Prostate gland (tissue), 2 donors: ENCODE results near the gene NBEA. TPM values are rescaled to one million over a fixed set of nuclear protein-coding genes. Genes with fewer than 3 reads are reported as not detected.

Source experiments
- DNase-seq: peaks from one replicate; pipeline ENCODE4 v3.0.0-alpha.2; 2019; ENCODE audit warnings: low spot score
- H3K27ac ChIP-seq, 2 donors: fragments of 200-600 bp; sonication (generic); 2 replicates each; pipeline ENCODE4 v1.5.1; 2017 to 2019
- H3K27me3 ChIP-seq: fragments of 200-600 bp; sonication (generic); replicated peaks from 2 replicates; pipeline ENCODE4 v1.5.1; 2019; ENCODE audit not compliant: insufficient read depth
- H3K36me3 ChIP-seq, 2 donors: fragments of 200-600 bp; sonication (generic); 1 replicate in 1 of 2; 2 replicates in 1 of 2; pipeline versions ENCODE4 v1.5.1 to v1.8.1; 2017 to 2019
- H3K4me1 ChIP-seq: fragments of 200-600 bp; sonication (generic); replicated peaks from 2 replicates; pipeline ENCODE4 v1.5.1; 2019
- H3K4me3 ChIP-seq, 2 donors: fragments of 200-600 bp; sonication (generic); 2 replicates each; pipeline ENCODE4 v1.5.1; 2017 to 2019
- H3K9me3 ChIP-seq: fragments of 200-600 bp; sonication (generic); 2 replicates; pipeline ENCODE4 v1.5.1; 2017
- POLR2A ChIP-seq: fragments of 450-650 bp; IDR thresholded peaks from one replicate; pipeline ENCODE4 v1.6.1; 2016; ENCODE audit warnings: antibody characterized with exemption, mild to moderate bottlenecking
- POLR2AphosphoS5 ChIP-seq: sonication (generic); formaldehyde crosslinking; IDR thresholded peaks from one replicate; pipeline ENCODE4 v1.6.1; 2017; ENCODE audit warnings: antibody characterized with exemption
- WGBS: methylation state at CpG from one replicate; pipeline ENCODE4 v1.1.5; 2018; 5-methylcytosine and 5-hydroxymethylcytosine counted together
- intact Hi-C: fragments of 100-400 bp; cut with DNase I; formaldehyde crosslinking; loops from one replicate; pipeline ENCODE4 v1.14.2; 2022
- total RNA-seq, 2 donors: library from RNA; depleted of rRNA; stranded (reverse); fragments of >200 nt; gene quantifications; one replicate each; pipeline ENCODE4 v1.1.0, GENCODE V29; 2016
- TF ChIP-seq, protein P1 (sequence below), 4 experiments: fragments of 200-600 bp in 2 of 4; fragments of 450-650 bp in 2 of 4; sonication (generic) in 2 of 4; IDR thresholded peaks; 1 replicate in 3 of 4; 2 replicates in 1 of 4; pipeline ENCODE4 v1.5.1; 2016 to 2019; ENCODE audit warnings: antibody characterized with exemption in 4 of 4, mild to moderate bottlenecking in 2 of 4, moderate library complexity in 2 of 4

Gene NBEA
- total RNA-seq, 2 donors from 2014 or later, result 13.6 to 16.9 TPM

DNA sequence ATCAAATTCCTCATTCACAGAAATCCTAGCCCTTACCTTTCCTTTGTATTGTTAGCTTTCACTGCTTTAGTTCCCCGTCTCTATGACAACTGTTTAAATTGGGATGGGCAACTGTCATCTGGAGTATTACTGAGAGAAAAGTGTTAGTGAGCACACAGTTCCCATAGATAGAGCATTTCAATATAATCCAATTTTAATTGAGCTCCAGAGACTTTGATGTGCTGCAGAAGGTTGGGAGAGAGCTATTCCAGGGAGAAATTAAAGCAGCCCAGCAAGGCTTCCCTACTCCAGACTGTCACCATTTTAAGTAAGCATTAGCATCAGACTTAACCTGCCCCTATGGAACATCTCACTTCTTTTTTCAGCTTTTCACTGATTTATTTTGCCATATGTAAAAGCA, 589.5 kb downstream of the NBEA start:
- H3K4me1 ChIP-seq, result no peaks in the 10 kb centered on the region
- no peaks in the 10 kb centered on the region for H3K9me3 ChIP-seq
- no peak overlapping the region for H3K27ac ChIP-seq
- no peaks in the 10 kb centered on the region for H3K36me3 ChIP-seq
- no peak for DNase-seq
- intact Hi-C loops, result no loop called here
- H3K27me3 ChIP-seq, result no peaks in the 10 kb centered on the region
- TF ChIP-seq POLR2AphosphoS5 (no peak), POLR2A (no peak)
- TF ChIP-seq, protein P1, sequence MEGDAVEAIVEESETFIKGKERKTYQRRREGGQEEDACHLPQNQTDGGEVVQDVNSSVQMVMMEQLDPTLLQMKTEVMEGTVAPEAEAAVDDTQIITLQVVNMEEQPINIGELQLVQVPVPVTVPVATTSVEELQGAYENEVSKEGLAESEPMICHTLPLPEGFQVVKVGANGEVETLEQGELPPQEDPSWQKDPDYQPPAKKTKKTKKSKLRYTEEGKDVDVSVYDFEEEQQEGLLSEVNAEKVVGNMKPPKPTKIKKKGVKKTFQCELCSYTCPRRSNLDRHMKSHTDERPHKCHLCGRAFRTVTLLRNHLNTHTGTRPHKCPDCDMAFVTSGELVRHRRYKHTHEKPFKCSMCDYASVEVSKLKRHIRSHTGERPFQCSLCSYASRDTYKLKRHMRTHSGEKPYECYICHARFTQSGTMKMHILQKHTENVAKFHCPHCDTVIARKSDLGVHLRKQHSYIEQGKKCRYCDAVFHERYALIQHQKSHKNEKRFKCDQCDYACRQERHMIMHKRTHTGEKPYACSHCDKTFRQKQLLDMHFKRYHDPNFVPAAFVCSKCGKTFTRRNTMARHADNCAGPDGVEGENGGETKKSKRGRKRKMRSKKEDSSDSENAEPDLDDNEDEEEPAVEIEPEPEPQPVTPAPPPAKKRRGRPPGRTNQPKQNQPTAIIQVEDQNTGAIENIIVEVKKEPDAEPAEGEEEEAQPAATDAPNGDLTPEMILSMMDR (IDR thresholded peaks at IDR 0.05), result no peak
- WGBS, result 88% methylated on average over 1 of the region's 1 CpG
- H3K4me3 ChIP-seq, result no peak overlapping the region

DNA sequence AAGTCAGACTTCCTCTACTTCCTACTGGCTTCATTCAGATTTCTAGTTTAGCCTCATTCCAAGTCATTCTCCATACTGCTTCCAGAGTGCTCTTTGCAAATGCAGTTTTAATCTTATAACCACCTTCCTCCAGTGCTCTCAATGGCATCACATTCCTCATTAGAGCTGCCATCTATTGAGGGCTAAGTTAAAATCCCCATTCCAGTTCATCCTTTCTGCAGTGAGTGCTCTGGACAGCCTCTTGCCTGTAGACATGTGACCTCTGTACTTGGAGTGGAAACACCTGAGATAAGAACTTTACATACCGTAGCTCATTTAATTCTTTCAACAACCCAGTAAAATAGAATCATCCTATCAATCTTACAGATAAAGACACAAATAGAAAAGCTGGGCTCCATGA, 592.3 kb downstream of the NBEA start:
- TF ChIP-seq POLR2A, result no peak
- TF ChIP-seq POLR2AphosphoS5, result no peak
- TF ChIP-seq, protein P1 (IDR thresholded peaks at IDR 0.05), result no peak
- intact Hi-C loops, result no loop called here
- DNase-seq, result no peak
- no peak overlapping the region for H3K4me3 ChIP-seq
- H3K27me3 ChIP-seq, result no peaks in the 10 kb centered on the region
- H3K4me1 ChIP-seq, result no peaks in the 10 kb centered on the region
- H3K9me3 ChIP-seq, result no peaks in the 10 kb centered on the region
- H3K27ac ChIP-seq, result no peak overlapping the region
- WGBS, result 44% methylated on average over 1 of the region's 1 CpG
- H3K36me3 ChIP-seq, result no peaks in the 10 kb centered on the region

DNA sequence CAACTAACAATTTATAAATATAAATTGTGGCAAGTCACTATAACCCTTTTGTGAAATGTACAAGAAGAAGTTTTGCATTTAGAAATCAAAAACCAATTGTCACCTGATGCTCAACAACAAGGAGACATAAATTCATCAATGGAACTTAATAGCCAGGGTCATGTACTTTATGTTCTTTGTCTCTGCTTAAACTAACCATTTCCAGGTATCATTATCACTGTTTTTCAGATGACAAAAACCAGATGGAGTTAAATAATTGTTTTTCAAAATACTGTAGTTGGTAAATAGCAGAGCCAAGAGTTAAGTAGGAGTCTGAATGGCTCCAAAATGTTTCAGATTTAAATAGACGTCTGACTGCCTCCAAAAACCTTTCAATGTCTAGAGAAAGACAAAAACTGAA, 606.7 kb downstream of the NBEA start:
- WGBS, result 71% methylated on average over 1 of the region's 1 CpG
- Histone ChIP-seq H3K36me3 (no peaks in the 10 kb centered on the region), H3K27me3 (no peaks in the 10 kb centered on the region), H3K4me3 (no peak overlapping the region), H3K27ac (no peak overlapping the region), H3K9me3 (no peaks in the 10 kb centered on the region), H3K4me1 (no peaks in the 10 kb centered on the region)
- TF ChIP-seq, protein P1 (IDR thresholded peaks at IDR 0.05), result no peak
- no peak for TF ChIP-seq POLR2A
- TF ChIP-seq POLR2AphosphoS5, result no peak
- DNase-seq, result no peak
- intact Hi-C loops, result no loop called here

DNA sequence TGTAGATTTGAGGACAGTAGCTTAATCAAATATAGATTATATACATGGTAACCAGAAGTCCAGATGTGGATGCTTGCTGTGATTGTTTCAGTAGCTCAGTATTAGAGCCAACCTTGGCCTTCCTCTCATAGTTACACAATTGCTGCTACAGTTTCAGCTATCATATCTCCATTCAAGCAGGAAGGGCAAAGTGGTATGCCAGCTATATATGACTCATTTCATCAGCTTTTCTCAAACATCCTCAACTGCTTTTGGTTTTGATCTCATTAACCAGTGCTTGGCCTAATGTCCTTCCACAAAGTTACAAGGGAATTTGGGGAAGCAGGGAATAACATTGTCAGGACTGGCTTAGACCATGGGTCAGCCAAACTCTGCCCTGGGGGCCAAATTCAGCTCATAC, 607.4 kb downstream of the NBEA start:
- H3K36me3 ChIP-seq, result no peaks in the 10 kb centered on the region
- H3K27me3 ChIP-seq, result no peaks in the 10 kb centered on the region
- H3K27ac ChIP-seq, result no peak overlapping the region
- H3K4me3 ChIP-seq, result no peak overlapping the region
- intact Hi-C loops, result no loop called here
- no peak for DNase-seq
- no peaks in the 10 kb centered on the region for H3K9me3 ChIP-seq
- no peaks in the 10 kb centered on the region for H3K4me1 ChIP-seq
- TF ChIP-seq, protein P1 (IDR thresholded peaks at IDR 0.05), result no peak
- TF ChIP-seq POLR2AphosphoS5 (no peak), POLR2A (no peak)

DNA sequence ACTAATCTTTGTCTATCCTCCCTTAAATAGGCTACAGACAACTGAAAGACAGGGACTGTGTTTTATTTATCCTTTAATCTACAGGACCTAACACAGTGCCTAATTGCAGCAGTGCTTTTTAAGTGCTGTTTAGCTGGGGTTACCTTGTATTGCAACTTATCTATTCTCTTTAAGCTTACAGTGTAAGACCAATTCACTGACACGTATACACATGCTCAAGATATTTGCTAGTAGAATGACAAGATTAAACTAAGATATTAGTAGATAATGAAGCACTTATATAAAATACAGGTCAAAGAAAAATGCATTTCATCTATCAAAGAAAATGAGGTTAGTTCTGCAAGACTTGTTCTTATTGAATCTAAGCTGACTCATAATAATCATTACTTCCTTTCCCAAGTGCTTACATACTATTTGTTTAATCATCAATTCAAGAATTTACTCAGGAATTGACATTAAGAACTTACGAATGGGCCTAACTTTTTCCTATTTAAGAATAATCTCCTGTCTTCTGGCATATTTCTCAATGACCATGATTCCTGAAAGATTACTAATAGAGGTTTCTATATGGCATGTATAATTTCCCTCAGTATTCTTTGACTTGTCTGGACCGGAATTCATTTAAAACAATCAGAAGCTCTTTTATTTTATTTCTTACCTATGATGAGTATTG, 610.2 kb downstream of the NBEA start:
- Histone ChIP-seq H3K9me3 (no peaks in the 10 kb centered on the region), H3K36me3 (no peaks in the 10 kb centered on the region), H3K27me3 (no peaks in the 10 kb centered on the region), H3K27ac (no peak overlapping the region), H3K4me3 (no peak overlapping the region), H3K4me1 (no peaks in the 10 kb centered on the region)
- DNase-seq, result no peak
- intact Hi-C loops, result no loop called here
- 79% methylated on average over 3 of the region's 3 CpGs for WGBS
- TF ChIP-seq POLR2AphosphoS5 (no peak), POLR2A (no peak)
- TF ChIP-seq, protein P1 (IDR thresholded peaks at IDR 0.05), result no peak
